DMS53 treated with DMSO at 0.1 percent for 48 hours (cell line): ENCODE results near the gene SLC20A1.
A peak's percentile ranks its signal among the peaks of the same experiment; 100 is the strongest.
"Not testable (repeated sequence)": the region's sequence is repeated elsewhere in the genome, so short reads cannot be mapped to it uniquely, and the experiment has no call there.

Experiments used
- DNase-seq: peaks from one replicate; lab custom pipeline; 2025; ENCODE audit not compliant: unreplicated experiment; lab: John Stamatoyannopoulos, UW

Gene SLC20A1

DNA sequence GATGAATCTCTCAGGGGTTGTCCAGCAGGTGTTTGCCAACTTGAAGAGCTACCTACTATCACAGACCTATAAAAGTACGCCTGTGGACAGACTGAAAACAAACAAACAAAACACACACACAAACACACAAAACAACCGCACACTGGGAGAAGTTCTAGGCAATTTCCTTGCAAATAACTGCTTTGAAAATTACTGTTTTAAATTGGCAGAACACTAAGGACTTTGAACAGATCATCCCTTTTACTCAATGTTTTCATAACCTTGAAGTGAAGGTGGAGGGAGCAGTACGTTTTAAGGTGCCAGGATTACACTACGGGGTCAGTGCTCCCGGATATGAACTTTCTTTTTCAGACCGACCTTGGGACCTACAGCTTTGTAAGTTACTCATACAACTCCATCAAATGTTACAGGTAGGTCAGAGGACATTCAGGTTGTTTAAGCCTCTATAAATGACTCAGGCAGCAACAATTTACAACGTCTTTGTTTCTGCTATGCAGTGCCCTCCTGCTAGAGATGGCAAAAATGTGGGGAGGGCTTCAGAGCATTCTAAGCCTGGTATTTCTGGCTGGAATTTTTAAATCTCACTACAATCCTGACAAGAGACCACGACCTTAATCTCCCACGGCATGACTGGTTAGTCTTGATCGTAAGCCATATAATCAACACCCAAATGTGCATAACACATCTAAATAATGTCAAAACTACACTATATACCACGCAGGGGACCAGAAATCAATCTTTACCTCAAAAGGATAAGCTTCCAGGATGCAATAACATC, 1.4 kb upstream of the SLC20A1 start:
- no peak for DNase-seq

DNA sequence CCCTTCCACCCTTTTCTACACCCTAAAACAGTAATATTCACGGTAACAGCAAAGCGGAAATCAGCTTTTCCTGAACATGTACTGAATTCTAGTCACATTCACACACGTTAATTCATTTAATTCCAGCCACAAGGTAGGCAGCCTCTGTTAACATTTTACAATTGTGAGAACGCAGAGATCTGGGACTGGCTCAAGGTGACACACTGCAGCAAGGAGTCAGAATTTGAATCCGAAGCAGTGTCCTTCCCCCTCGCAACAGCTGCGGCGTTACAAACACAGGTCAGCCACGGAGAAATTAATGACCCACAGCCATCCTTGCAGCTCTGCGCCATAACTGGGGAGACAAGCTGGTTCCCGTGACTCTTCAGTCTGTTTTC, 818 bp upstream of the SLC20A1 start:
- peak; percentile 57 for DNase-seq

DNA sequence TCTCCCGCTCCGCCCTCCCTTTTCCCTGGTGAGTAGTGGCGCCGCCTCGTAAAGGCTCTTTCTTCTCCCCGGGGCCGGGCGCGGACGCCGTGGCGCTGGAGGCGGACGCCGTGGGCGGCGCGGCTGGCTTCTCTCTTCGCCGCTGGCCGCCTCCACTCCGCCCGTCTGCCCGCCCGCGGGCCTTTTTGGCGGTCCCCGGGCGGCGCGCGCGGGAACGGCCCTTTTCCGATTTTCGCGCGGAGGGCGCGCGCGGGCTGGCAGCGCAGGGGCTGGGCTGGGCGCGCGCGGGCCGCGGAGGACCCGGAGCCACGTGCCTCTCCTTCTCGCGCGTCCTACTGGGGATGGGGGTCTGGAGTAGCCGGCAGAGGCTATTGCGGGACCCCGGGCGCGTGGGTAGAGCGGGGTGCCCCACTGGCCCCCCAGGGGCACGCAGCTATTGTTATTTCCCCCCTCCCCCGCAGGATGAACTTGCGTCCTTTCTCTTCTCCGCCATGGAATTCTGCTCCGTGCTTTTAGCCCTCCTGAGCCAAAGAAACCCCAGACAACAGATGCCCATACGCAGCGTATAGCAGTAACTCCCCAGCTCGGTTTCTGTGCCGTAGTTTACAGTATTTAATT, 472 bp downstream of the SLC20A1 start:
- peak; percentile 18 for DNase-seq

DNA sequence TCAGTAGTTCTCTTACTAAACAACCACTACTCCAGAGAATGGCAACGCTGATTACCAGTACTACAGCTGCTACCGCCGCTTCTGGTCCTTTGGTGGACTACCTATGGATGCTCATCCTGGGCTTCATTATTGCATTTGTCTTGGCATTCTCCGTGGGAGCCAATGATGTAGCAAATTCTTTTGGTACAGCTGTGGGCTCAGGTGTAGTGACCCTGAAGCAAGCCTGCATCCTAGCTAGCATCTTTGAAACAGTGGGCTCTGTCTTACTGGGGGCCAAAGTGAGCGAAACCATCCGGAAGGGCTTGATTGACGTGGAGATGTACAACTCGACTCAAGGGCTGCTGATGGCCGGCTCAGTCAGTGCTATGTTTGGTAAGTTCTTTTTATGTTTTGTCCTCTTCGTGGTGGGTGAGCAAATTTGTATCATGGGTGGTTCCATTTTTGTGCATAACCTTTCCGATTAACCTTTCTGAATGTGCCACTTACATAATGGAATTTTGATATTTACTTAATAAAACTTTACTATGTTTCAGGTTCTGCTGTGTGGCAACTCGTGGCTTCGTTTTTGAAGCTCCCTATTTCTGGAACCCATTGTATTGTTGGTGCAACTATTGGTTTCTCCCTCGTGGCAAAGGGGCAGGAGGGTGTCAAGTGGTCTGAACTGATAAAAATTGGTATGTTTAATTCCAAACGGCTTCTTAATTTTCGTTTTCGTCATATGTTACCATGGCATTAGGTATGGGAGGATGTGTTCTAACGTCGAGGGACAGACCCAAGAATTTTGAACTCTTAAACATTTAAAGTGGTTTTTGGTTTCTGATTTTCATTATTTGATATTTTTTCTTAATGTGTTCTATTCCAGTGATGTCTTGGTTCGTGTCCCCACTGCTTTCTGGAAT, 1.3 kb downstream of the SLC20A1 start:
- no peak for DNase-seq

DNA sequence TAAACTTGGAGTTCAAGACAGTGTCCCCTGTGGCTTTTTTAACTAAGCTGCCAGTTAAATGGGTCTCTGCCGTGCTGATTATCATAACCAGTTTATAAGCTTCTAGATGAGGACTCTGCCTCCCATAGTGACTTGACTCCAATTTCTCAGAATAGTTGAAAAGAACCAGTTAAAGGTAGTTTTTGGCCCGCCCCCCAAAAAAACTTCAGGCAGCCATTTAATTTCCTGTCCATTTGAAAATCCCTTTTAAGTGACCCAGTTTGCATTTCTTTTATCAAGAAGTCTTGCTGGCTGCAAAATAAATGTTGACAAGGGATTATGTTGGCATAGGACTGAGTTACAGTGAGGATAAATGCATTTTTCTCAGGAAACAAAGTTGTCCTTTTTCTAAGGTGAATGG, 2.3 kb downstream of the SLC20A1 start:
- DNase-seq, result no peak

DNA sequence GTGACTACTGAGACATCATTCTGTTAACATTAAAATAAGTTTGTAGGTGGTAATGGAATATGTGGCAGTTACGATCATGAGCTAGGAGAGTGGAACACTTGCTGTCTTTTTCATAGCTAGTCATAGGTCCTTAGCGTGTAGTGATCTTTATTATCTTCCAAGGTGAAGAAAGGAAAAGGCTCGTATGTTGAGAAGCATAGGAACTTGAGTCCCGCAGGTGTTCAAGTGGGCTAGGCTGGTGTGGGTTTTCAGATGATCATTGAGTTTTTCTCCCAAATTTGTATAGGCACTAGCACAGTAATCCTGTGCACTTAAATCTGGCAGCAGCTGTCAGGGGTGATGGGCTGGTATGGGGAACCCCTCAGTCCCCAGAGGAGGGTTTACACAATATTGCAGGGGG, 10.9 kb downstream of the SLC20A1 start:
- no peak for DNase-seq

DNA sequence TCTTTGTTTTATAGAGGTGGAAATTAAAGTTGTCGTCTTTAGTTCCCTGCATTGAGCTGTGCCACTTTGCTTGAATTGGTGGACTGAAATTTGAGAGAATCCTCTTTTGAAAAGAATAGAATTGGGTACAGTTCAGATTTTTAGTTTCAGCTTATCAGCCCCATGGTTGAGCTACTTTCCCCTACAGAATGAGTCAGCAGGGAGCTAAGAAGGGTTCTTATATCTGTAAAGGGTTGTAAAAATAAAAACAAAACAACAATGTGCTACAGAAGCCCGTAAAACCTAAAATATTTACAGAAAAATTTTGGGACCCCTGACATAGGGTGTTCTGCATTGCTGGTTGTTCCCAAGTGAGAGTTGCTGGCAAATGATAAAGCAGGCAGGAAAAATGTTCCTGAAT, 12.6 kb downstream of the SLC20A1 start:
- no peak for DNase-seq

DNA sequence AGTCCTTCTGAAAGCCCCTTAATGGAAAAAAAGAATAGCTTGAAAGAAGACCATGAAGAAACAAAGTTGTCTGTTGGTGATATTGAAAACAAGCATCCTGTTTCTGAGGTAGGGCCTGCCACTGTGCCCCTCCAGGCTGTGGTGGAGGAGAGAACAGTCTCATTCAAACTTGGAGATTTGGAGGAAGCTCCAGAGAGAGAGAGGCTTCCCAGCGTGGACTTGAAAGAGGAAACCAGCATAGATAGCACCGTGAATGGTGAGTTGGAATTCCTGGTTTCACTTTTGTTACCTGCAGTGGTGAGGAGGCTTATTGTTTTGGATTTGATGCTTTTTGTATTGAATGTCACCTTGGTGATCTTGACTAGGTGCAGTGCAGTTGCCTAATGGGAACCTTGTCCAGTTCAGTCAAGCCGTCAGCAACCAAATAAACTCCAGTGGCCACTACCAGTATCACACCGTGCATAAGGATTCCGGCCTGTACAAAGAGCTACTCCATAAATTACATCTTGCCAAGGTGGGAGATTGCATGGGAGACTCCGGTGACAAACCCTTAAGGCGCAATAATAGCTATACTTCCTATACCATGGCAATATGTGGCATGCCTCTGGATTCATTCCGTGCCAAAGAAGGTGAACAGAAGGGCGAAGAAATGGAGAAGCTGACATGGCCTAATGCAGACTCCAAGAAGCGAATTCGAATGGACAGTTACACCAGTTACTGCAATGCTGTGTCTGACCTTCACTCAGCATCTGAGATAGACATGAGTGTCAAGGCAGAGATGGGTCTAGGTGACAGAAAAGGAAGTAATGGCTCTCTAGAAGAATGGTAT, 13.3 kb downstream of the SLC20A1 start:
- no peak for DNase-seq

DNA sequence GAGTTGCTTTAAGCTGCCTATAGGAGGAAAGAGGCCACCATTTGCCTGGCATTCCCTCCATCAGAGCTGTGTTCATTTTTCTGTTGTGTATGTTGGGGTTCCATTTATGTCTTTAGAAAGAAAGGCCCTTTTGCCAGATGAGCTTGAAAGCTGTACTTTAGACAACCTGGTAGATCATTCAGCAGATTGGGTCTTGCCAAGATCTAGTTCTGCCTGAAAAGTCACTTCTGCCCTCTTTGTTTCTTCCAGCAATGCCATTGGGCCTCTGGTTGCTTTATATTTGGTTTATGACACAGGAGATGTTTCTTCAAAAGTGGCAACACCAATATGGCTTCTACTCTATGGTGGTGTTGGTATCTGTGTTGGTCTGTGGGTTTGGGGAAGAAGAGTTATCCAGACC, 14.4 kb downstream of the SLC20A1 start:
- no peak for DNase-seq

DNA sequence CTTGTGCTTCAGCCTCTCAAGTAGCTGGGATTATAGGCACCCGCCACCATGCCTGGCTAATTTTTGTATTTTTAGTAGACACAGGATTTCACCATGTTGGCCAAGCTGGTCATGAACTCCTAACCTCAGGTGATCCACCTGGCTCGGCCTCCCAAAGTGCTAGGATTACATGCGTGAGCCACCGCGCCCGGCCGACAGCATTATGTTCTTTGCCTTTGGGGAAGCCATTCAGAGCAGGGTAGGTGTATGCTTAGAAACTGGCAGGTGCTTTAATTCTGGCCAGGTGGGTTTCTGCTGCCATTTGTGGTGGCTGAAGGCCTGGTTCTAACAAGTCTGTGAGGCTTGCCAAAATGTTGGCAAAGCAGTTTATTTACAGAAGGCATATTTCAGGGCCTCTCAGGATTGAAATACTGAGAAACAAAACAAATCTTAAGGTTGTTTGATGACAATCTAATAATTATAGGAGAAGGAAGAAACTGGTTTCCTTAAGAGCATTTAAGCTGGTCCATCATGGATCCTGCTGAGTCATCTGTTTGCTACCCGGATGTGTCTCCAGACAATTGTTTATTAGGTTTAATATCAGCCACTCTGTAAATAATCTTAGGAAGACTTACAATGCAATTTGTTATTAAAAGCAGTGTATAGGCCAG, 16.0 kb downstream of the SLC20A1 start:
- no peak for DNase-seq

DNA sequence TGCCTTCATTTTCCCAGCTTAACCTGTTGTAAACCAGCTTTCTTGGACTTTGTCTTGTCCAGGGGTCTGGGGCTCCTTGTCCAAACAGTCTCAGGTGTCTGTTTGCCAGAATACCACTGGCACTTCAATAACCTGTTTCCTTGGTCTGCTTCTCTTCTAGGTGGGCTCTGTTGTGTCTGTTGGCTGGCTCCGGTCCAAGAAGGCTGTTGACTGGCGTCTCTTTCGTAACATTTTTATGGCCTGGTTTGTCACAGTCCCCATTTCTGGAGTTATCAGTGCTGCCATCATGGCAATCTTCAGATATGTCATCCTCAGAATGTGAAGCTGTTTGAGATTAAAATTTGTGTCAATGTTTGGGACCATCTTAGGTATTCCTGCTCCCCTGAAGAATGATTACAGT, 17.0 kb downstream of the SLC20A1 start:
- no peak for DNase-seq

DNA sequence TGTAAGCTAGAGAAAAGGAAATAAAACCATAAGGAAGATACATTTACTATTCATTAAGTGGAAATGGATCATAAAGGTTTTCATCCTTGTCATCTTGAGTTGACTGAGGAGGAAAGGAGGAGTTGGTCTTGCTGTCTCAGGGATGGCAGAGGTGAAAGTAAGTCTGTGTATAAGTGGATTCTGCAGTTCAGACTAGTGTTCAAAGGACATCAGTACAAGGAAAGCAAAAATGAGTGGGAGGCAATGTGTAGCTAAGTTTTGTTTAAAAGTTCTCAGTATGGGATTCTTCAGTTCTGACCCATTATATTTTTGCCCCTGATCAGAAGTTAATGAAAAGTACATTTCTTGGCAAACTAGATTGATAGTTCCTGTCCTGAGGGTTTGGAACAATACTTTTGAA, 18.9 kb downstream of the SLC20A1 start:
- no peak for DNase-seq

DNA sequence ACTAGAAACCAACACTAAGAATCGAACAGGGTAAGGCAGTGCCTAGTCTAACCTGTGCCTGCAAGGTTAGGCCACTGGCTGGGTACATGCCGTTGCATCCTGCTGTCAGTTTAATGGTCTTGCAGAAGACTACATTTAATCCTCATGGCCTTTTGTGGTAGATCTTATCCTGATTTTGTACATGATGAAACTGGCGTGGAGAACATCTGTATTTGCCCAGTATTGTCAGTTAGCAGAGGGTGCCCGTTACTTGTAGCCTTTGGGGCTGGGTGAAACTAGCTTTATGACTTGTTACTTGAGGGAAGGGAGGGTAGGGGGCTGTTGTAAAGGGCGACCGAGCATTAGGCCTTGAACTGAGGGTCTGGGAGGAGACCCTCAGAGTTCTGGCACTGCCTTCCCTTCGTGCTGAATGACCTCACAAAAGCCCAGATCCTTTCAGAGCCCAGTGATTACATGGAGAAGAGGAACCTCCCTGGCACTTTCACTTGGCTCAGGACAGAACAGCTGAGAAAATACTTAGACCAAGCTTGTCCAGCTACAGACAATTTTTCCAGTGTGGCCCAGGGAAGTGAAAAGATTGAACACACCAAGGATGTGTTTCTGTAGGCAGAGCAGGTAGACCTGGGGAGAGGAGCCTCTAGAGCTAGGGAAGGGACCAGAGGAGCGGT, 19.5 kb downstream of the SLC20A1 start:
- no peak for DNase-seq

DNA sequence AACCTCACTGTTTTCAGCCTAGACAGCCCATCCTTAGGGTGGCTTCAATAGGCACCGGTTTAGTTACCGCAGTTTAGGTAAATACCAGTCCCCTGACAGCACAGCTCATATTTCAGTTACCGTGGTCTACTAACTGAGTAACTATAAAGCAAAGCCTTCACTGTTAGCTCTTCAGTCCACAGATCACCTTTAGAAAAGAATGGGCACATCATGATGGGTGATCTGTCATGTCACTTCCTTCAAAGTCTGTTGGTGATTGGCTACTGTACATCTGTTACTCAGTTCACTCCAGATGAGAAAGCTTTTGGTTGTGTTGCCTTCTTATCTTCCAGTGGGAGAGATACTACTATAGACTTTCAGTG, 21.0 kb downstream of the SLC20A1 start:
- no peak for DNase-seq

DNA sequence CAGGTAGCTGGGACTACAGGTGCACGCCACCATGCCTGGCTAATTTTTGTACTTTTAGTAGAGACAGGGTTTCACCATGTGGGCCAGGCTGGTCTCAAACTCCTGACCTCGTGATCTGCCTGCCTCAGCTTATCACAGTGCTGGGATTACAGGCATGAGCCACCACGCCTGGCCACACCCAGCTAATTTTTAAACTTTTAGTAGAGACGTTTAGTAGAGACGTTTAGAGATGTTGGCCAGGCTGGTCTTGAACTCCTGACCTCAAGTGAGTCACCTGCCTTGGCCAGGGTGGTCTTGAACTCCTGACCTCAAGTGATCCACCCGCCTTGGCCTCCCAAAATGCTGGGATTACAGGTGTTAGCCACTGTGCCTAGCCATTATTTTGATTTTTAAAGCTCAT, 21.8 kb downstream of the SLC20A1 start:
- DNase-seq, result not testable (repeated sequence)

DNA sequence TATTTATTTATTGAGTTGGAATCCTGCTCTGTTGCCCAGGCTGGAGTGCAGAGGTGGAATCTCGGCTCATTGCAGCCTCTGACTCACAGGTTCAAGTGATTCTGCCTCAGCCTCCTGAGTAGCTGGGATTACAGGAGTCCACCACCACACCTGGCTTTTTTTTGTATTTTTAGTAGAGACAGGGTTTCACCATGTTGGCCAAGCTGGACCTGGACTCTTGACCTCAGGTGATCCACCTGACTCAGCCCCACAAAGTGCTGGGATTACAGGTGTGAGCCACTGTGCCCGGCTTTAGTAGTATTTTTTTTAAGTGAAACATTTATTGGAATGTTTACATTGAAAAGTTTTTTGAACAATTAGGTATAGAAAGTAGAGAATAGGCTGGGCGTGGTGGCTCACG, 23.9 kb downstream of the SLC20A1 start:
- DNase-seq, result no peak

DNA sequence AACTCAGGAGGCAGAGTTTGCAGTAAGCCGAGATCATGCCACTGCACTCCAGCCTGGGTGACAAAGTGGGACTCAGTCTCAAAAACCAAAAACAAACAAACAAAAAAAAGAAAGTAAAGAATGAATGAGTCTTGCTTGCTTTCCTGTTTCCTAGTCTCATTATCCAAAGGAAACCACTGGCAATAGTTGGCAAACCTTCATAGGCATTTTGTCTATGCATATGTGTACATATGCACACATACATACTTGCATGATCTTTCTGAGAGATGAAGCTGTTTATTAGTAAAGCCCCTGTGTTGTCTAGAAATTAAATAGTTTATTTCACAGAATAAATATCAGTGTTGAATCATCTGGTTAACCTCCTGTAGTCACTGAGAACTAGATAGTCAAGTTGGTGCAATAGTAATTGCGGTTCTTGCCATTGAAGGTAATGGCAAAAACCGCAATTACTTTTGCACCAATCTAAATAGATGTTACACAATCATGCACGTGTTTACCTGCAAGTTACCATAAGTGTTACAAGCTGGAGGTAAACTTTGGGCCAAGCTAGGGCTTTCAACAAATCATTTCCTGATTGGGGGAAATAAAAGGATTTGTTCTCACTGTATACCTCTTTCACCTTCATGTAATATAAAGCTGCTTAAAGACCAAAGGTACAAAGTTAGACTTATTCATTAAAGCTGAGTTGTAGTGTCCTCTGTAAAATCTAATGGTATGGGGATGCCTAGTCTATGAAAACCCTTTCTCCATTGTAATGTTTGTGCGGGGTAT, 24.7 kb downstream of the SLC20A1 start:
- no peak for DNase-seq

DNA sequence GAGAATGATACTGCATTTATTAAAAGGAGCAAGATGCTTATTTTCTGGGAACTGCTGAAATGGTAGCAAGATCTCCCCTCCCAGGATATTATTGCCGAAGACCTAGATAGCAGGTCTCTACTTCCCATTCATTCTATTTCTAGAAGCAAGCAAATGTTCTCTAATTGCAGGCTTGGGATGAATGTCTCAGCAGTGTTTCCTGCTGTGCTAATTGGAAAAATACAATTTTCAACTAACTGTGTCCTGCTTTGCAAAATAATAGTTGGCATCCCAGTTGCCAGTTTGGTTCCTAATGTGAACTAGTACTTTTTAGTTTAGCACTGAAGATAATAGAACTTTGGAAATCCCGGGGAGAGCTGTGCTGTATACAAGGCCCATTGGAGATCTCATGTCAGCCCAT, 26.1 kb downstream of the SLC20A1 start:
- DNase-seq, result no peak

DNA sequence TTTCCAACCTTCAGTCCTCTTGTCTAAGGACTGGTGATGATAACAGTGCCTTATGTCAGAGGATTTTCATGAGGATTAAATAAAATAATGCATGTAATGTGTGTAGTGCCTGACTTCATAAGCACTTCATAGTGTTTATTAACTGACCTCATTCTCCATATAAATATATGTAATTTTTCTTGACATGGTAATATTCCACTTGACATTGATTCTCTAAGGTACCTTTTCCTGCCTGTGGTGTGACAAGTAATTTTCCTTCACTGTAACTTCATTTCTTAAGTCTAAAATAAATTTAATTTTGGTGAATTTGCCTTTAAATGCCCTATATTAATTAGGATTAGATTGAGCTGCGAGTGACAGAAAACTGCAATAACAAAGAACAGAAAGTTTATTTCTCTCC, 27.3 kb downstream of the SLC20A1 start:
- DNase-seq, result no peak
